Measurements from ENCODE around the gene SLC38A2. TPM values are rescaled to one million over a fixed set of nuclear protein-coding genes. Genes with fewer than 3 reads are reported as not detected.

Gene SLC38A2
- total RNA-seq, 1 donor from 2014 or later = 249 TPM

GRCh38 chr12:46386360-46386867, 13.8 kb upstream of the SLC38A2 start:
- H3K4me3 Mint-ChIP-seq (ENCODE audit: unreplicated experiment) = no peak overlapping the region
- TF ChIP-seq, protein P1, sequence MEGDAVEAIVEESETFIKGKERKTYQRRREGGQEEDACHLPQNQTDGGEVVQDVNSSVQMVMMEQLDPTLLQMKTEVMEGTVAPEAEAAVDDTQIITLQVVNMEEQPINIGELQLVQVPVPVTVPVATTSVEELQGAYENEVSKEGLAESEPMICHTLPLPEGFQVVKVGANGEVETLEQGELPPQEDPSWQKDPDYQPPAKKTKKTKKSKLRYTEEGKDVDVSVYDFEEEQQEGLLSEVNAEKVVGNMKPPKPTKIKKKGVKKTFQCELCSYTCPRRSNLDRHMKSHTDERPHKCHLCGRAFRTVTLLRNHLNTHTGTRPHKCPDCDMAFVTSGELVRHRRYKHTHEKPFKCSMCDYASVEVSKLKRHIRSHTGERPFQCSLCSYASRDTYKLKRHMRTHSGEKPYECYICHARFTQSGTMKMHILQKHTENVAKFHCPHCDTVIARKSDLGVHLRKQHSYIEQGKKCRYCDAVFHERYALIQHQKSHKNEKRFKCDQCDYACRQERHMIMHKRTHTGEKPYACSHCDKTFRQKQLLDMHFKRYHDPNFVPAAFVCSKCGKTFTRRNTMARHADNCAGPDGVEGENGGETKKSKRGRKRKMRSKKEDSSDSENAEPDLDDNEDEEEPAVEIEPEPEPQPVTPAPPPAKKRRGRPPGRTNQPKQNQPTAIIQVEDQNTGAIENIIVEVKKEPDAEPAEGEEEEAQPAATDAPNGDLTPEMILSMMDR (IDR thresholded peaks at IDR 0.05; ENCODE audit: unreplicated experiment) = no peak
- peaks cover 3% of the 10 kb centered on the region for H3K27me3 Mint-ChIP-seq (ENCODE audit: unreplicated experiment)
- H3K36me3 Mint-ChIP-seq (ENCODE audit: low read depth, unreplicated experiment) = no peaks in the 10 kb centered on the region
- no peak overlapping the region for H3K27ac Mint-ChIP-seq (ENCODE audit: unreplicated experiment)
- H3K4me1 Mint-ChIP-seq (ENCODE audit: unreplicated experiment) = peaks cover 34% of the 10 kb centered on the region
- no peaks in the 10 kb centered on the region for H3K9me3 Mint-ChIP-seq (ENCODE audit: unreplicated experiment)
- no peak for DNase-seq (ENCODE audit: low spot score)

GRCh38 chr12:46385438-46385837, 12.9 kb upstream of the SLC38A2 start:
- Mint-ChIP-seq H3K4me3 (ENCODE audit: unreplicated experiment) (no peak overlapping the region), H3K9me3 (ENCODE audit: unreplicated experiment) (no peaks in the 10 kb centered on the region), H3K36me3 (ENCODE audit: low read depth, unreplicated experiment) (no peaks in the 10 kb centered on the region), H3K27ac (ENCODE audit: unreplicated experiment) (no peak overlapping the region), H3K4me1 (ENCODE audit: unreplicated experiment) (peaks cover 24% of the 10 kb centered on the region), H3K27me3 (ENCODE audit: unreplicated experiment) (peaks cover 3% of the 10 kb centered on the region)
- TF ChIP-seq, protein P1 (IDR thresholded peaks at IDR 0.05; ENCODE audit: unreplicated experiment) = no peak
- DNase-seq (ENCODE audit: low spot score) = no peak

DNA sequence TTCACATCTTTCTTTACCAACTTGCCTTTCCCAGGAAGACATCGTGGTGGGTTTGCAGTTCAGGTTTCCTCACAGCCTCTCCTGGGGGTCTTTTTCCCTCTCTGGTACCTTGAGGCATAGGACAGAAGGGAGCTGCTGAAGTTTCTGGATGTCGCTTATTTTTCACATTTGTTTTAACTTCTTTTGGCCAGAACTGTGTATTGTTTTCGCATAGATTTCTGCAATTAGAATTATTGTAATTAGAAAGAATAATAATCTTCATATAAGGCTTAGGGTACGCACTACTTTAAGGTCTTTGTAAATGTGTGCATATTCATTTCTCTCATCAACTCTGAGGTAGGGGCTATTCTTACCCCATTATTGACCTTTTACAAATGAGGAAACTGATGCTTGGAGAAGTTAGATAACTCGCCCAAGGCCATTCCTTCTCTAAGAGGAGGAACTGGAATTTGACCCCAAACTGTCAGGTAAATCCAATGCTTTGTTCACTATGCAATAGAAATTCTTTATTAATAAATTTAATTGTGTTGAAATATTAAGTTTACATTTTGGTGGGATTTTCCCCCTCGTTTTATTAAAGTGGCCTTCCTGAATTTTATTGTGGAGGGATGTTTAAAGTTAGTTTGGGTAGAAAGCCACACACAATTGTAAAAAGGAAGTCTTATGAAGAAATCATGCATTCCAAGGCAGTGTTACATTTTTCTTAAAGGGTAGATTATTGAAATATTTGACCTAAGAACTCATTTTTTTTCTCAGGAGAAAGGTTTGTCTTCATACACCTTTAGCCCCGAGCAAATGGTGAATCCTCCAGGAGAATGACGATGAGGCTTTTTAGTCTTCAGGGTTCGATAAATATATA, 12.1 kb upstream of the SLC38A2 start:
- peaks cover 24% of the 10 kb centered on the region for H3K4me1 Mint-ChIP-seq (ENCODE audit: unreplicated experiment)
- H3K4me3 Mint-ChIP-seq (ENCODE audit: unreplicated experiment) = peak overlapping the region; percentile 89
- no peaks in the 10 kb centered on the region for H3K36me3 Mint-ChIP-seq (ENCODE audit: low read depth, unreplicated experiment)
- peaks cover 3% of the 10 kb centered on the region for H3K27me3 Mint-ChIP-seq (ENCODE audit: unreplicated experiment)
- no peaks in the 10 kb centered on the region for H3K9me3 Mint-ChIP-seq (ENCODE audit: unreplicated experiment)
- no peak for DNase-seq (ENCODE audit: low spot score)
- TF ChIP-seq, protein P1 (IDR thresholded peaks at IDR 0.05; ENCODE audit: unreplicated experiment) = no peak
- H3K27ac Mint-ChIP-seq (ENCODE audit: unreplicated experiment) = peak overlapping the region; percentile 79

- TF ChIP-seq, protein P1 (IDR thresholded peaks at IDR 0.05; ENCODE audit: unreplicated experiment) = no peak
- H3K27me3 Mint-ChIP-seq (ENCODE audit: unreplicated experiment) = peaks cover 3% of the 10 kb centered on the region
- peak overlapping the region; percentile 79 for H3K27ac Mint-ChIP-seq (ENCODE audit: unreplicated experiment)
- H3K4me1 Mint-ChIP-seq (ENCODE audit: unreplicated experiment) = peaks cover 20% of the 10 kb centered on the region
- H3K36me3 Mint-ChIP-seq (ENCODE audit: low read depth, unreplicated experiment) = no peaks in the 10 kb centered on the region
- H3K4me3 Mint-ChIP-seq (ENCODE audit: unreplicated experiment) = peak overlapping the region; percentile 89
- peak; percentile 60 for DNase-seq (ENCODE audit: low spot score)
- H3K9me3 Mint-ChIP-seq (ENCODE audit: unreplicated experiment) = no peaks in the 10 kb centered on the region
These were observed 11.3 kb upstream of the SLC38A2 start for GRCh38 chr12:46383654-46384450.

Data from endothelial cell (in vitro differentiated cells).